ENCODE data around the gene TEX44.
"Not testable (repeated sequence)": the region's sequence is repeated elsewhere in the genome, so short reads cannot be mapped to it uniquely, and the experiment has no call there.

TEX44 gene

GRCh38 chr2:231592636-231593145 lies at the start of gene TEX44:
Gene TEX44 (plus strand): TSS chr2:231592864. CDS start chr2:231592952, 88 bp downstream.
- no peak for DNase-seq

GRCh38 chr2:231545105-231545902 lies 47.4 kb upstream of the TEX44 start:
- peak in 18 of 51 donors; percentile 5 to 53 (median 20) for DNase-seq

GRCh38 chr2:231546014-231546715 lies 46.5 kb upstream of the TEX44 start:
- DNase-seq: no peak

DNA sequence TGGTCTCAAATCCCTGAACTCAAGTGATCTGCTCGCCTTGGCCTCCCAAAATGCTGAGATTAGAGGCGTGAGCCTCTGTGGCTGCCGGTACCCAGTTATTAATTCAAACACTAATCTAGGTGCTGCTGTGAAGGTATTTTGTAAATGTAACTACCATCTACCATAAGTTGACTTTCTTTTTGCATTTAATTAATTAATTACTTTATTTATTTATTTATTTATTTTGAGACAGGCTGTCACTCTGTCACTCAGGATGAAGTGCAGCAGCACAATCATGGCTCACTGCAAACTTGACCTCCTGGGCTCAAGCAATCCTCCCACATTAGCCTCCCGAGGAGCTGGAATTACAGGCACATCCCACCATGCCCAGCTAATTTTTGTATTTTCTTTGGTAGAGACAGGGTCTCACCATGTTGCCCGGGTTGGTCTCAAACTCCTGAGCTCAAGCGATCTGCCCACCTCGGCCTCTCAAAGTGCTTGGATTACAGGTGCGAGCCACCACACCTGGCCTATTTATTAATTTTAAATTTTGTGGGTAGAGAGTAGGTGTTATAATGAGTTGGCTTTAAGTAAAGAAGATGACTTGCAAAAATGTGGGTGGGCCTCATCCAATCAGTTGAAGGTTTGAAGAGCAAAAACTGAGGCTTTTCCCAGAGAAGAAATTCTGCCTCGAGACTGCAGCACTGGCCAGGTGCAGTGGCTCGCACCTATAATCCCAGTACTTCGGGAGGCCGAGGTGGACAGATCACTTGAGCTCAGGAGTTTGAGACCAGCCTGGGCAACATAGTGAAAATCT lies 45.2 kb upstream of the TEX44 start:
- DNase-seq: no peak

DNA sequence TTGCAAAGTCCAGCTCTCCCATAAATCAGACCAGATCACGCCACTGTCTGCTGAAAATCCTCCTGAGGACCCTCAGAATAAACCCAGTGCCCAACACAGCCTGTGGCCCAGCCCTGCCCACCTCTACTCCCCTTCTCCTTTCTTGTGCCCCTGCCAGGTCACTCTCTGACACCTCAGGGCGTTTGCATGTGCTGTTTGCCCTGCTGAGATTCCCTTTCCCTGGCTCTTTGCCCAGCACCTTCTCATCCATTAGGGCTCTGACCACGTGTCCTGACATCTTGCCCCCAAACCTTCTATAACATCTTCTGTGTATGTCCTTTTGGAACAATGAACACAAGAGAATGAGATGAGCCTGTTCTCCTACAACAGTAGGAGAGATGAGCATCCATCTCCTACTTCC lies 43.9 kb upstream of the TEX44 start:
- no peak for DNase-seq

DNA sequence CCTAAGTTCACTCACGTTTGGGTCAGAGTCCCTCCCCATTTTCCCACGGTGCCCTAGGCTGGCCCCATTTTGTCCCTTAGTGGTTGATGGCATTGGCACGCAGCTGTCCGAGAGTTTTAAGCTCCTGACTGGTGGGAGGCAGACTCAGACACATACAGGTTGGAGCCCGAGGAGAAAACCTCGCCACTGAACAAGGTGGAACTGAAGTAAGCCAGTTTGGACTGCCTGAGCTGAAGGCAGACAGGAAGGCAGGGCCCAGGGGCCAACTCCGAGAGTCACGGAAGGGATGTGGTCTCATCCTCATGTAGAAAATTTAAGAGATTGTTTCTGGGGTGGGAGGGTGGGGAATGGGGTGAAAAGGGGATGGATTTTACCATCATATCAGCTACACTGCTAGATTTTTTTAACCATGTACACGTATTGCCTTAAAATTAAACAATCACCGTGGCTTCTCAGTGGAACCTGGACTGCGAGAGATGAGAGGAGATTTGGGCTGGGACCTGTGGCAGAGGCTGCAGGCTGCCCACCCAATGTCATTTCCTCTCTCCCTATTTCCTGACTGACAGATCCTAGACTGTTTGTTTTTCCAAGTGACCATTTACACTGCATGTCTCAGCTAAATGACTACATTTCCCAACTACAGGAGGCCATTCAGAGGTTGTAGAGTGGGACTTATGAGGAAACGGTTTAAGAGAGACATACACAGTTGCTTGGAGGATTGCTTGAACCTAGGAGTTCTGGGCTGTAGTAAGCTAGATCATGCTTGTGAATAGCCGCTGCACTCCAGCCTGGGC lies 43.0 kb upstream of the TEX44 start:
- DNase-seq: no peak

DNA sequence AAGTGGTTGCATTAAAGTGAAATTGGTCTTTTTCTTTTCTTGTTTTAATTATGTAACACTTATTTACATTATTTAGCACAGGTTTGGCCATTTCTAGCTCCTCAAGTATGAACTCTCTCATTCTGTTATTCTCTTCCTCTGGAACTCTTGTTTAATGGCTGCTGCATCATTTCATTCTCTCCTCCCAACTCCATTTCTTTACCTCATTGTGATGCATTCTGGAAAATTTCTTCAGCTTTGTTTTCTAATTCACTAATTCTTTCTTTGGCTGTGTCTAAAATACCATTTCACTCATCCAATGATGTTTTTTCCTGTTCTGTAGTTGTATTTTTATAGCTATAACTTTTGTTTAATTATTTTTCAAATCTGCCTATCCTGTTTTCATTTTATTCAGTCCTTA lies 39.9 kb upstream of the TEX44 start:
- DNase-seq: no peak

- no peak for DNase-seq
These were observed 38.3 kb upstream of the TEX44 start for GRCh38 chr2:231554327-231554726.

- peak in 1 of 51 donors; percentile 12 for DNase-seq
These were observed 37.7 kb upstream of the TEX44 start for GRCh38 chr2:231554748-231555545.

DNA sequence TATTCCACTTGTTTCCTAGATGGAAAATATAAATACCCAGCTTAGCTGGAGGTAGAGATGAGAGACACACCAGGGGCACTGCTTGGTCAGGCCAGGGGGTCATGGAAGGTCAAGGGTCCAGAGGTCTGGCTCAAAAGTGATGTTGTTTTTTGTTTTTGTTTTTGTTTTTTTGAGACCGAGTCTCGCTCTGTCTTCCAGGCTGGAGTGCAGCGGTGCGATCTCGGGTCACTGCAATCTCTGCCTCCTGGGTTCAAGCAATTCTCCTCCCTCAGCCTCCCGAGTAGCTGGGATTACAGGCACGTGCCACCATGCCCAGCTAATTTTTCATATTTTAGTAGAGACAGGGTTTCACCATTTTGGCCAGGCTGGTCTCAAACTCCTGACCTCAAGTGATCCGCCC lies 36.2 kb upstream of the TEX44 start:
- not testable (repeated sequence) for DNase-seq

GRCh38 chr2:231556981-231557380 lies 35.7 kb upstream of the TEX44 start:
- no peak for DNase-seq

DNA sequence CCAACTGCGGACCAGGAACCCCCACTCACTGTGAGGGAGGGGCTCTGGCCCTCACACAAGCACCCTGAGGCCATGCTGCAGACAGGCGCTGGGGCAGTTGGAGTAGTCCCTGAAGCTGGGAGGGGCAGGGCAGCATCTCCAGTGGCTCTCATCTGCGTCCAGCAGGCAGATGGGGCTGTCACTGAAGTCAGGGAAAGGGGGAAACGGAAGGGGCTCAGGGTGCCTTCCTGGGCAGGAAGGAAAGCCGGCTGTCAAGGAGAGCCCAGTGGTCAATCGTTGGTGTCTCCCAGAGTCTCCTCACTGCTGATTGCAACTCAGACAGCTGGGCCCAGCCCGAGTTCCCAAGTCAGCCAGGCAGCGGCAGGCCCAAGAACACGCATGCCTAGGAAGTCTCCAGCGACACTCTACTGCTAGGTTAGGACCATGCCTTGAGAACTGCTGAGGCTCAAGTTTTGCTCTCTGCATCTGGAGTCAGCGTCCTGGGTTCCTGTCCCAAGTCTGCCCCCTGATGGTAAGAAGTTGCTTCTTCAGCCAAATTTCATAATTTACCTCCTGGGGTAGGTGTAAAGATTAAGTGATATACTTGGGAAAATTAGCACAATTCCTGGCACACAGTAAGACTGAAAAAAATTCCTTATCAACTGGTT lies 35.0 kb upstream of the TEX44 start:
- DNase-seq: peak in 28 of 51 donors; percentile 5 to 67 (median 38)

GRCh38 chr2:231563378-231563961 lies 29.2 kb upstream of the TEX44 start:
- DNase-seq: peak in 43 of 51 donors; percentile 8 to 80 (median 49)

DNA sequence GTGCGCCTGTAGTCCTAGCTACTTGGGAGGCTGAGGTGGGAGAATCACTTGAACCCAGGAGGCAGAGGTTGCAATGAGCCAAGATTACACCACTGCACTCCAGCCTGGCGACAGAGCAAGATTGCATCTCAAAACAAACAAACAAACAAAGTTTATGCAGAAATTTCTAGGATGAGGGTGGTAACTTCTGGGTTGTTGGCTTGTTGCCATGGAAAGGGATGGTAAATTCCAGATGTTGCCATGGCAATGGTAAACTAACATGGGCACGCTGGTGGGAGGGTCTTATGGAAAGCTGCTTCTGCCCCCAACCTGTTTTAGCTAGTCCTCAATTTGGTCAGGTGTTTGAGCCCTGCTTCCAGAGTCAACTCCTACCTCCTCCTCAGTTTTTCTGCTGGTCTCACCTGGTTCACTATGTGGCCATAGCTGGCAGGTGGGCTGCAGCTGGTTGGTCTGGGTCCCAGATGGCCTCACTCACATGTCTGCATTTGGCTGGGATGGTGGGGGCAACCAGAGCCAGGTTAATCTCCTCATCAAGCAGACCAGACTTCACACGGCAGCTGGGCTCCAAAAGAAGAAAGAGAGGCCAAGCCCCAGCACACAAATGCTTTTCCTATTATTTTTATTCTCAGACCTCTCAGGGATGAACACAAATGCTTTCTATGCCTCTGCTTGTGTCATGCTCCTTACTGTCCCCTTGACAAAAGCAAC lies 26.6 kb upstream of the TEX44 start:
- no peak for DNase-seq

DNA sequence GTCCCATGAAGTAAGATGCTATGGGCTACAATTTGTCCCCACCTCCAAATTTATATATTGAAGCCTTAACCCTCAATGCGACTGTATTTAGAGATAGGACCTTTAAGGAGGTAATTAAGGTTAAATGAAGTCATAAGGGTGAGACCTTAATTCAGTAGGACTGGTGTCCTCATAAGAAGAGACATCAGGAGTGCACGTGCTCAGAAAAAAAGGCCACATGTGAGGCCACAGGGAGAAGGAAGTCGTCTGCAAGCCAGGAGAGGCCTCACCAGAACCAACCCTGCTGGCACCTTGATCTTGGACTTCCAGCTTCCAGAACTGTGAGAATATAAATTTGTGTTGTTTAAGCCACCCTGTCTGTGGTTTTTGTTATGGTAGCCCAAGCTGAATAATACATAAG lies 25.5 kb upstream of the TEX44 start:
- DNase-seq: no peak

- no peak for DNase-seq
These were observed 24.4 kb upstream of the TEX44 start for GRCh38 chr2:231568098-231568784.

GRCh38 chr2:231568785-231569435 lies 23.8 kb upstream of the TEX44 start:
- no peak for DNase-seq

Measured in hypothalamus (tissue), 51 donors.